Pancreas (tissue), 10 donors: ENCODE results near the gene MRGPRG. TPM values are rescaled to one million over a fixed set of nuclear protein-coding genes. Genes with fewer than 3 reads are reported as not detected.

Source experiments
- ATAC-seq, 4 donors: fragments of 200-7000 bp; cut with Tn5 transposase; one replicate each; pipeline versions ENCODE4 v1.8.0 to v1.9.1; 2020; ENCODE audit warnings: mild to moderate bottlenecking in 4 of 4, moderate library complexity in 4 of 4
- DNase-seq, 6 donors: peaks; one replicate each; pipeline ENCODE4 v3.0.0-alpha.2; 2020
- FAIRE-seq: peaks from 2 replicates; lab custom pipeline; 2012; peaks lifted over from hg19 to GRCh38; lab: Jason Lieb, UNC
- H3K27ac ChIP-seq, 4 donors: fragments of 200-600 bp; sonication (generic); 1 replicate in 3 of 4; 2 replicates in 1 of 4; pipeline versions ENCODE4 v1.5.0 to v1.8.0; 2020
- H3K27me3 ChIP-seq, 4 donors: fragments of 200-600 bp; one replicate each; pipeline ENCODE4 v1.8.0; 2021
- H3K36me3 ChIP-seq, 3 donors: fragments of 200-600 bp; sonication (generic) in 1 of 3; one replicate each; pipeline versions ENCODE4 v1.5.0 to v1.8.0; 2020 to 2021
- H3K4me1 ChIP-seq, 3 donors: fragments of 200-600 bp; one replicate each; pipeline ENCODE4 v1.8.0; 2021
- H3K4me3 ChIP-seq, 4 donors: fragments of 200-600 bp; sonication (generic) in 2 of 4; one replicate each; pipeline versions ENCODE4 v1.5.0 to v1.8.0; 2020 to 2021
- H3K9me3 ChIP-seq, 4 donors: fragments of 200-600 bp; one replicate each; pipeline ENCODE4 v1.8.0; 2021
- CTCF ChIP-seq, 4 donors: fragments of 200-600 bp; sonication (generic) in 3 of 4; IDR thresholded peaks; one replicate each; pipeline versions ENCODE4 v1.5.0 to v1.8.0; 2021; ENCODE audit warnings: antibody characterized with exemption in 4 of 4
- WGBS, 2 donors: extraction: QIAGEN DNeasy Blood & Tissue Kit; methylation state at CpG; one replicate each; pipeline ENCODE4 v1.1.7; 2013; 5-methylcytosine and 5-hydroxymethylcytosine counted together
- intact Hi-C, 3 donors: fragments of 100-400 bp; cut with DNase I; formaldehyde crosslinking; loops; one replicate each; pipeline versions ENCODE4 v1.11.1 to v1.14.2; 2022
- polyA plus RNA-seq, 2 donors: library from polyadenylated mRNA; stranded (reverse); fragments of 200-250 nt; gene quantifications; one replicate each; pipeline ENCODE4 v1.2.3, GENCODE V29; 2013
- total RNA-seq, 6 donors: library from RNA; stranded (reverse); fragmentation: NEBNext Ultra II Directional in 4 of 6; extraction: Animal tissue kit (Norgen Biotek cat#: 25700) in 4 of 6; gene quantifications; one replicate each; pipeline versions ENCODE4 v1.2.1 to v1.2.4, GENCODE V29; 2021 to 2023
- donor health status: healthy with polysubstance abuse.
- donor health status: DM: no; HTN: no; CAD: no; lungs with moderate emphysema.
- donor health status: DM: no; HTN: no; CAD: no.
- donor health status: control.
- donor health status: control.
- donor health status: Bipolar disorder and iron deficiency.
- donor health status: DM: yes; HTN: yes; CAD: no.
- donor health status: DM: no; HTN: no; CAD: no.
- donor health status: DM: no; HTN: no; CAD: no.
- donor health status: DM: yes; HTN: yes; CAD: no.

MRGPRG gene
- total and polyA plus RNA-seq, 8 donors: not detected

GRCh38 chr11:3221408-3222002 lies 2.9 kb upstream of the MRGPRG start:
- no peak overlapping the region for H3K4me3 ChIP-seq
- no peaks in the 10 kb centered on the region for H3K4me1 ChIP-seq
- peaks cover 0 to under 1% (median 0%) of the 10 kb centered on the region in 4 donors for H3K27me3 ChIP-seq
- no peak for TF ChIP-seq CTCF (IDR thresholded peaks at IDR 0.05)
- H3K36me3 ChIP-seq: no peaks in the 10 kb centered on the region
- FAIRE-seq (no peak), DNase-seq (peak in 1 of 6 donors; percentile 69), ATAC-seq (no peak)
- no peak overlapping the region for H3K27ac ChIP-seq
- intact Hi-C loops: loop anchor here in 1 of 3 donors (10.0 kb wide), 2 partner anchors 57 to 117 kb away; partner anchors contain the start of gene OSBPL5
- 41 to 46% methylated on average over 27 of the region's 27 CpGs for WGBS, 2 donors
- no peaks in the 10 kb centered on the region for H3K9me3 ChIP-seq

GRCh38 chr11:3220521-3221407 lies 2.2 kb upstream of the MRGPRG start:
- no peak for FAIRE-seq
- peak in 3 of 6 donors; percentile 5 to 47 (median 42) for DNase-seq
- no peaks in the 10 kb centered on the region for H3K36me3 ChIP-seq
- no peaks in the 10 kb centered on the region for H3K9me3 ChIP-seq
- H3K4me3 ChIP-seq: no peak overlapping the region
- intact Hi-C loops: loop anchor here in 1 of 3 donors (10.0 kb wide), 2 partner anchors 56 to 116 kb away; partner anchors contain the start of gene OSBPL5
- WGBS, 2 donors: 27 to 28% methylated on average over 20 to 21 of the region's 21 CpGs
- no peak for ATAC-seq
- H3K27me3 ChIP-seq: peaks cover 0 to 5% (median 0%) of the 10 kb centered on the region in 4 donors
- H3K27ac ChIP-seq: no peak overlapping the region
- H3K4me1 ChIP-seq: no peaks in the 10 kb centered on the region
- TF ChIP-seq CTCF (IDR thresholded peaks at IDR 0.05): no peak

GRCh38 chr11:3220101-3220500 lies 1.5 kb upstream of the MRGPRG start:
- peaks cover 0 to 5% (median 0%) of the 10 kb centered on the region in 4 donors for H3K27me3 ChIP-seq
- intact Hi-C loops: loop anchor here in 1 of 3 donors (10.0 kb wide), 2 partner anchors 55 to 115 kb away; partner anchors contain the start of gene OSBPL5
- no peak overlapping the region for H3K27ac ChIP-seq
- H3K36me3 ChIP-seq: no peaks in the 10 kb centered on the region
- ATAC-seq (no peak), DNase-seq (no peak), FAIRE-seq (no peak)
- TF ChIP-seq CTCF (IDR thresholded peaks at IDR 0.05): no peak
- no peak overlapping the region for H3K4me3 ChIP-seq
- no peaks in the 10 kb centered on the region for H3K4me1 ChIP-seq
- no peaks in the 10 kb centered on the region for H3K9me3 ChIP-seq
- WGBS, 2 donors: 37 to 44% methylated on average over 11 of the region's 11 CpGs

GRCh38 chr11:3219281-3219892 lies 774 bp upstream of the MRGPRG start:
- intact Hi-C loops: loop anchor here in 1 of 3 donors (5.0 to 10.0 kb wide), 2 partner anchors 115 to 182 kb away; no protein-coding TSS in a partner anchor
- ATAC-seq (no peak), FAIRE-seq (no peak), DNase-seq (peak in 2 of 6 donors; percentile 35 to 47)
- Histone ChIP-seq H3K36me3 (no peaks in the 10 kb centered on the region), H3K27me3 (peaks cover 0 to 5% (median 0%) of the 10 kb centered on the region in 4 donors), H3K9me3 (no peaks in the 10 kb centered on the region), H3K4me1 (no peaks in the 10 kb centered on the region), H3K27ac (no peak overlapping the region), H3K4me3 (no peak overlapping the region)
- 55 to 58% methylated on average over 14 of the region's 14 CpGs for WGBS, 2 donors
- TF ChIP-seq CTCF (IDR thresholded peaks at IDR 0.05): no peak
